Spinal cord (tissue), 10 donors: ENCODE data around the gene KIAA1549. TPM values are rescaled to one million over a fixed set of nuclear protein-coding genes. Genes with fewer than 3 reads are reported as not detected.

Experiments
- DNase-seq, 6 donors: peaks; one replicate each; pipeline versions ENCODE4 v3.0.0 to v3.0.0-alpha.2; 2013 to 2015; ENCODE audit warnings: low spot score in 6 of 6, low read depth in 4 of 6
- H3K27ac ChIP-seq: one replicate; pipeline ENCODE4 v1.5.1; 2013; ENCODE audit warnings: low read depth, low read length, control low read depth
- H3K27me3 ChIP-seq: one replicate; pipeline ENCODE4 v1.6.1; 2013; ENCODE audit warnings: low read length; ENCODE audit not compliant: control insufficient read depth, insufficient read depth
- H3K36me3 ChIP-seq: one replicate; pipeline ENCODE4 v1.6.1; 2013; ENCODE audit warnings: low read length; ENCODE audit not compliant: control insufficient read depth, insufficient read depth
- H3K4me1 ChIP-seq: one replicate; pipeline ENCODE4 v1.6.1; 2013; ENCODE audit warnings: low read length; ENCODE audit not compliant: control insufficient read depth, insufficient read depth
- H3K4me3 ChIP-seq: one replicate; pipeline ENCODE4 v1.5.1; 2013; ENCODE audit warnings: low read depth, low read length, control low read depth
- H3K9me3 ChIP-seq: one replicate; pipeline ENCODE4 v1.6.1; 2013; ENCODE audit warnings: low read length; ENCODE audit not compliant: control insufficient read depth, insufficient read depth
- WGBS: methylation state at CpG from one replicate; pipeline ENCODE4 v1.1.5; 2013; ENCODE audit warnings: missing lambda C conversion rate; ENCODE audit not compliant: insufficient coverage; 5-methylcytosine and 5-hydroxymethylcytosine counted together
- polyA plus RNA-seq, 2 donors: library from polyadenylated mRNA; unstranded; fragments of 120-200 nt; gene quantifications; one replicate each; pipeline ENCODE4 v1.2.1, GENCODE V29; 2013; ENCODE audit not compliant: insufficient read length in 2 of 2
- total RNA-seq, 2 donors: library from RNA; depleted of rRNA in 1 of 2; stranded (reverse); fragments of 120-200 nt in 1 of 2; fragments of >200 nt in 1 of 2; gene quantifications; one replicate each; pipeline versions ENCODE4 v1.2.3 to v1.2.4, GENCODE V29; 2013 to 2014
- donor health status: healthy.

The KIAA1549 gene
- total and polyA plus RNA-seq, 4 donors = 11.1 to 27.8 (median 19.0) TPM

DNA sequence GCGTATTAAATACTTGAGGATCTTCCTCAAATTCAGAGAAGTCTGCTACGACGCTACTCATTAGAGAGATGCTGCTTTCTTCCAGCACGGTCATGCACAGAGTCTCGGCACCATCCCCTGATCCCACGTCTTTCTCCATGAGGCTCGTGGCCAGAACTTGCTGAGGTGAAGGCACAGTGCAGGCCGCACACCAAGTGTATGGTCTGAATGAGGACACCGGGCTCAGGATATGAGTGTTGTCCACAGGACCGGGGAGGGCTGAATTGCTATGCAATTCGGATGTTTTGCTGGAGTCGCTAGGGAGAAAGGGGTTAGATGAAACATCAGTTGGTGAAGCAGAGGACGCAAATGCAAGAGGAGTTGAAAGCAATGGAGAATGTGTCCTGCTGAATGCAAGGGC is 63.0 kb downstream of the KIAA1549 start:
- peaks cover 38% of the 10 kb centered on the region for H3K36me3 ChIP-seq
- WGBS = 94% methylated on average over 13 of the region's 13 CpGs
- no peak overlapping the region for H3K4me3 ChIP-seq
- peaks cover 20% of the 10 kb centered on the region for H3K4me1 ChIP-seq
- H3K9me3 ChIP-seq = no peaks in the 10 kb centered on the region
- no peak for DNase-seq
- H3K27me3 ChIP-seq = no peaks in the 10 kb centered on the region
- peak overlapping the region; percentile 65 for H3K27ac ChIP-seq

DNA sequence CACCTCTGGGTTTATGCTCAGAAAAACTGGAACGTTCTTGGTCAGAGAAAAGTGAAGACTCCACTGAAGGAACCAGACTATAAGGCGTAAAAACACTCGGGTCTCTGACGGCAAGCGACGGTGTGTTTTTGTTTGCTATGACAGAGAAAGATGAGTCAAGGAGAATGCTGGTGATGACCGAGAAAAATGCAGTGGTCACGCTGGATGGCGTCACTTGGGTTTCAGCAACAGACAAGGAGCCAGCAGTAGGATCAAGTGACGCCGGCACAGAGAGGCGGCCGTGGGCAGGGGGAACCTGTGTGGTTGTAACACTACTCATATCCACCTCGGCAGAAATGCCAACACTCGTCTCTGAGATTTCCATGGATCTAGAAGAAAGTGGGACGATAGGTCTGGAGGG is 63.4 kb downstream of the KIAA1549 start:
- Histone ChIP-seq H3K27me3 (no peaks in the 10 kb centered on the region), H3K9me3 (no peaks in the 10 kb centered on the region), H3K4me1 (peaks cover 20% of the 10 kb centered on the region), H3K4me3 (no peak overlapping the region), H3K36me3 (peaks cover 38% of the 10 kb centered on the region), H3K27ac (no peak overlapping the region)
- DNase-seq = no peak
- WGBS = 86% methylated on average over 11 of the region's 16 CpGs

DNA sequence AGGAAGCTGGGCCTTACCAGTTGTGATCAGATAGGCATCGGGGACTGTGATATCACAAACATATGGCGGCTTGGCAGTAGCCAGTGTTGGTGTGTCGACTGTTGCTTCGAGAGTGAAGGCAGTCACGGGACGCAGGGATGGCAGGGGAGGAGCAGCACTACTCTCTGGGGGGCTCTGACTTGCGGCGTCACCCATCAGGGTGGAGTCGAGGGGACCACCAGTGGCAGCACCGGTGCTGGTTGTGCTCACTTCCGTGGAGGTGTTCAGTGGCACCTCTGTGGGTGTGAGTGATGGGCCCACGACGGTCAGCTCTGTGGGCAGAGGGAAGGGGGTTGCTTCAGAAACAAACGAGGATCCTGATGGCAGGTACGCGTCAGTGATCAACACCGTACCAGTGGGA is 64.5 kb downstream of the KIAA1549 start:
- peaks cover 20% of the 10 kb centered on the region for H3K4me1 ChIP-seq
- H3K9me3 ChIP-seq = peaks cover 2% of the 10 kb centered on the region
- no peak overlapping the region for H3K27ac ChIP-seq
- H3K4me3 ChIP-seq = no peak overlapping the region
- peaks cover 41% of the 10 kb centered on the region for H3K36me3 ChIP-seq
- WGBS = 98% methylated on average over 17 of the region's 17 CpGs
- DNase-seq = no peak
- no peaks in the 10 kb centered on the region for H3K27me3 ChIP-seq

DNA sequence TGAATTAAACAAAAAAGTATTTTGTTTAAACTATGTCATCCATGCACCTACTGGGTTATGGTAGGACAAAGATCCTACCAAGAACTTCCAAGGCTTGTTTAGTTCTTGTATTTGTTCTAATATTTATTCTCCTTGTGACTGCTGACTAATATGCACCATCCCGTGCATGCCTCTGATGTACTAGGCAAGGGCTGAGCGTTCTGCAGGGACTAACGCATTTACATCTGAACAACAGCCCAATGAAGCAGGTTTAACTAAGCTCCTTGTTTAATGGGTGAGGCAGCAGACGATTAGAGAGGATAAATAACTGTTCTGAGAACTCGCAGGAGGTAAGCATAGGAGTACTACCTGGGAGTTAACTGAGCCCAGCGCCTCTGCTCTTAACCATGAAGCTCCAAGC is 64.9 kb downstream of the KIAA1549 start:
- no peak overlapping the region for H3K27ac ChIP-seq
- peaks cover 41% of the 10 kb centered on the region for H3K36me3 ChIP-seq
- H3K27me3 ChIP-seq = no peaks in the 10 kb centered on the region
- 70% methylated on average over 4 of the region's 6 CpGs for WGBS
- H3K9me3 ChIP-seq = peaks cover 2% of the 10 kb centered on the region
- peak in 1 of 6 donors; percentile 23 for DNase-seq
- H3K4me1 ChIP-seq = peaks cover 20% of the 10 kb centered on the region
- no peak overlapping the region for H3K4me3 ChIP-seq

DNA sequence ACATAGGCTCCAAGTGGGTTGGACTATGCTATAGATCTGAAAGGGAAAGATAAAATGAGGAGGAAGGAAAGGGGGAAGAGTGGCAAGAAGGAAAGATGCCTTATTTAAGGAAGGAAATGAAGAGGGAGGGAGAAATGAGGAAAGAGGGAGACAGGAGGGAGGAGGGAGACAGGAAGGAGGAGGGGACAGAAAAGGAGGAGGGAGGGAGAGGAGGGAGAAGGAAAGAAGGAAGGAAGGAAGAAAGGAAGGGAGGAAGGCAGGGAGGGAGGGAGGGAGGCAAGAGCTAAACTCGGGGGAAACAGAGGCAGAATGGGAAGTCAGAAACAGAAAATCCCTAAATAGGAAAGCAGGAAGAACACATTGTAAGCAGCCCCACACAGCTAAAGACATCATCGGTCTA is 67.4 kb downstream of the KIAA1549 start:
- Histone ChIP-seq H3K4me1 (peaks cover 11% of the 10 kb centered on the region), H3K36me3 (peaks cover 45% of the 10 kb centered on the region), H3K27ac (no peak overlapping the region), H3K9me3 (peaks cover 2% of the 10 kb centered on the region), H3K27me3 (no peaks in the 10 kb centered on the region), H3K4me3 (no peak overlapping the region)
- no peak for DNase-seq
- no CpG with 5 or more reads among the region's 2 CpGs for WGBS

DNA sequence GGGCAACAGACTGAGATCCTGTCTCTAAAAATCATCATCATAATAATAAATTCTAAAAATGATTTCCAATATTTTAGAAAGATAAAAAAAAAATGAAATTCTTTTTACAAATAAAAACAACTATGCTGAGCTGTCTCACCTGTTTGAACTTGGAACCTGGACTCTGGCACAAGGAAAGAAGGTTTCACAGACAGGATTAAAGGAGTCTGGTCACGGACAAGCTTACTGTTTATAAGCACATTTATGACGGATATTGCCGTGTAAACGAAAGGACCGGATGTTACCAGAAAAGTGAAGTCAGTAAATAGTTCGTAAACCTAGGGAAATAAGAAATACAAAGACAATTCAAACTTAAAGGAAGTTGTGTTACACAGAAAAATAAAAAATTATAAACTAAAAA is 70.2 kb downstream of the KIAA1549 start:
- 100% methylated on average over 1 of the region's 6 CpGs for WGBS
- H3K36me3 ChIP-seq = peaks cover 25% of the 10 kb centered on the region
- H3K4me3 ChIP-seq = no peak overlapping the region
- DNase-seq = no peak
- H3K4me1 ChIP-seq = peaks cover 8% of the 10 kb centered on the region
- no peak overlapping the region for H3K27ac ChIP-seq
- no peaks in the 10 kb centered on the region for H3K27me3 ChIP-seq
- peaks cover 2% of the 10 kb centered on the region for H3K9me3 ChIP-seq

DNA sequence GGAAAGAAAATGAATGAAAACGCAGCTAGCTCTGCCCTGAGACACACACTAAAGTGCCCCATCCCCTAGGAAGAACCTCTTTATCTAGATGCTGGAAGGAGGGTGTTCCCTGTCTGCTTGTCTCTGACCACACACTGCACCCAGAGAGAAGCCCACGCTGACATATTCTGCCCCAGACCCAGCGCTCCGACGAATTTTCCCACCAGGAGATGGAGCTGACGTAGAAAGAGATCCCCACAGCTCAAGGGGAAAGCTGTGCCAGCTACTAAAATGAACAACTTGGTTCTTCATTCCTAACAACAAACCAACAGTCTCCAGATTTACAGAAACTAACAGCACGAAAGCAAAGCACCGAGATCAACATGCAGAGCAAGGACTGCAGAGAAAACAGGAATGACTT is 73.3 kb downstream of the KIAA1549 start:
- H3K4me3 ChIP-seq = no peak overlapping the region

DNA sequence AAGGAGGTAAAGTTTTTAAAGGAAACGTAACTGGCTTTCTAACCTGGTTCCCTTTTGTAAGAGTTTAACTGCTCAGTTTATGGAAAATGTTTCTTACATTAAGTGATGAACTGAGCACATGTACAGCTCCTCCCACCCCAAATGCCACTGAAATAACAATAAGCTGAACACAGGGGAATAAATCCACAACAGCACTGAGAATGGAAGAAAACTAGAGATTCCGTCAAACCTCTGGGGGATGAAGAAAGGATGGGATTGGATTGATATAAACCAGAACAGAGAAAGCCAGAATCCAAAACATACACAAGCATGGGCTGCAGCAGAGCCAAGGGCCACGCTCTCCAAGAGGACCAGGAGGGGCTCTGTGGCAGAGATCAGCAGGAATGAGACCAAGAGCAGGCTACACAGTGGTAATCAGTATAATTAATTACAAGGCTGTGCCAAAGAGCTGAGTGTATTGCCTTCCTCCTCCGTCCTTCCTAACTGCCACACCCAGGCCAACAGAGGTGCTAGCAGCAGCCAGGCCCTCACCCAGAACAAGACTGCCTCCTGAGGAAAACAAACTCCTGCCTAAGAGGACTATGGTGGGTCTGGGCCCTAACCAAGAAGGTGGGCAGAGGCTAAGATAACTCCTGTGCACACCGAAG is 73.9 kb downstream of the KIAA1549 start:
- no peaks in the 10 kb centered on the region for H3K27me3 ChIP-seq
- 33% methylated on average over 1 of the region's 5 CpGs for WGBS
- peaks cover 25% of the 10 kb centered on the region for H3K36me3 ChIP-seq
- H3K4me1 ChIP-seq = peaks cover 8% of the 10 kb centered on the region
- no peak for DNase-seq
- peak overlapping the region; percentile 3 for H3K27ac ChIP-seq
- no peaks in the 10 kb centered on the region for H3K9me3 ChIP-seq
- no peak overlapping the region for H3K4me3 ChIP-seq

More for the DNA sequence above, 73.3 kb downstream of the KIAA1549 start:
- Histone ChIP-seq H3K36me3 (peaks cover 22% of the 10 kb centered on the region), H3K4me1 (peaks cover 8% of the 10 kb centered on the region), H3K9me3 (peaks cover 2% of the 10 kb centered on the region), H3K27me3 (no peaks in the 10 kb centered on the region), H3K27ac (peak overlapping the region; percentile 3)
- WGBS = 27% methylated on average over 7 of the region's 8 CpGs
- peak in 2 of 6 donors; percentile 47 to 50 for DNase-seq

DNA sequence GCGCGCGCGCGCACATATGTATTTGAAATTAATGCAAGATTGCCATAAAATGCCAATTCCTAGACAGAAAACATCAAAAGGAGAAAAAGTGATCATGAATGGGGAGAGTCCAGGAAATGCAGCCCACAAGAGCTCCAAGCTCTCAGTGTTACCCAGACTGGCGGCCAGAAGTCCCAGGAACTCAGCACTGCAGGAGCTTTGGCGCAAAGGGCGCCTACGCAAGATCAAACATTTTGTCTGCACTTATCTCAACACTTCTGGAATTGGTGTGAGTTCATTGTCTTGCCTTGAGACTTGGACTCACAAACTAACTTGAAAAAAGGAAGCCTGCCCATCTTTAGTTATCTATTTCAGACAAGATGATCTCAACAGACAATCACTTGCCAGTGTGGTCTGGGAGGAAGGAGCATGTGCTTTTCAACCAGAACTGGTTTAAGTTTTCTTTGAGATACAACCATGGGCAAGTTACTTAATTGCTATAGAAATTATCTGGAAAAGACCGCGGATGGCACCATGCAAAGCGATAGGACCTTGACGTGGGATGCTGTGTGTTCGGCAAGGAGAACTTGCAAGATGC is 77.2 kb downstream of the KIAA1549 start:
- Histone ChIP-seq H3K27me3 (no peaks in the 10 kb centered on the region), H3K4me3 (no peak overlapping the region), H3K9me3 (no peaks in the 10 kb centered on the region), H3K27ac (no peak overlapping the region), H3K4me1 (peaks cover 8% of the 10 kb centered on the region), H3K36me3 (peaks cover 29% of the 10 kb centered on the region)
- DNase-seq = no peak
- WGBS = 91% methylated on average over 6 of the region's 14 CpGs

DNA sequence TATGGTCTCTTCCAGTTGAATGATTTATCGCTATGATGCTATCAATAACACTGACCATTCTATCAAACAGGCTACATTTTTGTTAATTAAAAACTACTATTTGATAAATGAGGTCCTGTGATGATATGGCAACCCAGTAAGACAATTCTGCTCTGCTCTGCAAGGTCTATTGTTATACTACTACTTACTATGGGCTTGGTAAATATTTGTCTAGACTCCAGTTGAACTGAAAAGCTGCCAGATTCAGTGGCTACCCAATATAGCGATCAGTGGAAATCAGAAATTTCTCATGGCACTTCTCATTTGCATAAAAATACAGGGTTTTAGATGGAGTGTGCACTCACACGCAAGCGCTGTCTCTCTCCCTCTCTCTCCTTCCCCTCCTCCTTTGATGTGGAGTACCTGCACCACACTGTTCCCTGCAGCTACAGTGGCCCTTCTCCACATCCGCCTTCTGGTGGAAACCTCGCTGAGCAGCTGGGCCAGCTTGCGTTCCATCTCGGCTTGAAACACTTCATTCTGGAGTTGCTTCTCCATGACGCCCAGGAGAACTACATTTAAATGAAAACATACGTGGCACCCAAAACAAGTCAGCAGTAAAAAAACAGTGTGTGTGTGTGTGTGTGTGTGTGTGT is 77.9 kb downstream of the KIAA1549 start:
- Histone ChIP-seq H3K36me3 (peaks cover 33% of the 10 kb centered on the region), H3K9me3 (no peaks in the 10 kb centered on the region), H3K27ac (no peak overlapping the region), H3K4me1 (peaks cover 8% of the 10 kb centered on the region), H3K27me3 (no peaks in the 10 kb centered on the region), H3K4me3 (no peak overlapping the region)
- DNase-seq = no peak
- 93% methylated on average over 6 of the region's 10 CpGs for WGBS
